NOMO-1 (cell line): ENCODE measurements around the gene GRAMD1B.

Experiments
- DNase-seq, 2 experiments: peaks; one replicate each; lab custom pipeline; 2025; ENCODE audit not compliant: unreplicated experiment in 2 of 2; lab: John Stamatoyannopoulos, UW

The GRAMD1B gene

DNA sequence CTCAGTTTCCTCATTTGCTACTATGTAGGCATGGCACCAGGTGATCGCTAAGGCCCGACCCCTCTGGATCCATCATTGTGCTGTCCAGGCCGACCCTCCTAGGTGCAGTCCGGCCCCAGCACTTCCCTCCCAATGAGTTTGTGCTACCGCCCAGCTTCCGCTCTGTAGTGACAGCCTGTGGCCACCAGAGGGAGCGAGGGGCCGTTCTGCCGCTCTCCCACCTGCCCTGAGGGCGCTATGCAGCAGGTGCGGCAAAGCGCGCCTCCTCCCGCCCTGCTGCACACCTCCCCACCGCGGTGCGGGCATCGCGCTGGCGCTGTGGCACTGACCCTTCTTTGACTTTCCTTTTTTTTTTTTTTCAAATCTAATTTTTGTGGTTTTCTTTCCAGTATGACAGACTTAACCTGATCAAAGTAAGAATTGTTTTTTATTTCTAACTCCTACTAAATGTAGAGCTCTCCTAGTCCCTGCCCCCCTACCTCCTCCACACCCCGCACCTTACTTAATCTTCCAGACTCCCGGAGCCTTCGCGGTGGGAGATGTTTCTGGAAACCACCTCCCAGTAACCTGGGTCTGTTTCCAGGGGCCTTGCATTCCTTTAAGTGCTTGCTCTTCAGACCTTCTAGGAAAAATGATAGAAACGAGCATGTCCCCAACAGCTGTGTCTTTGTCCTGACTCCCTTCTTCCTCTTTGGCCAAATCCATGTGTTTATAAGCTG lies 150.6 kb downstream of the GRAMD1B start:
- no peak for DNase-seq

DNA sequence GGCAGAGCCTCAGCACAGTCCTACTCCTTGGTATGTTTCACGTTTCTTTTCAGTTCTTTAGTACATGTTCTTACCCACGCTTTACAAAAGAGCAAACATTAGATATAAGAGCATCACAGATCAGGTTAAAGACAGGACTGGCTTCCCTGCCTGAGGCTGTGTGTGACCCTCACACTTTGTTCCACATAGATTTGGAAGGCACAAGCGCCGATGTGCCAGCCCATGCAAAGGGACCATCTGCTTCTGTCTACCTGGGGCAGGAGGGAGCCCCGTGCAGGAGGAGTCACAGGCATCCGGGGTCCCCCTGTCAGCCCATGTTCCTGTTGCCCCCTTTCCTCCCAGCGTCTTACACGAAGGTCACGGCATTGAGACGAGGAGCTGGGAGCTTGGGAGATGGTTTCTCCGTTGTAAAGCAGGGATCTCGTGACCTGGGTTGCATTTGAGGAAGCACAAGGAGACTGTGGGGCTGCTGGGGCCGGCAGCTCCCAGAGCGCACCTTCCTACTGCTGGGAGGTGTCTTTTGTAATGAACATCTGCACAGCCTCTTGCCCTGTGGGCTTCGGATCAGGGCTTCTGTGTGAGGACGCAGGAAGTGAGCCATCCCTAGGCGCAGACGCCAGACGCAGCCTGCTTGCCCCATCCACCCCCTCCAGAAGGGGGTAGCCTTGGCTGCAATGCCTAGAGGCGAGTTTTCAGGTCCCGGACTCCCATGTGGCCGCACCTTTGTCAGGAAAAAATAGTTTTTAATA lies 151.8 kb downstream of the GRAMD1B start:
- DNase-seq: no peak

DNA sequence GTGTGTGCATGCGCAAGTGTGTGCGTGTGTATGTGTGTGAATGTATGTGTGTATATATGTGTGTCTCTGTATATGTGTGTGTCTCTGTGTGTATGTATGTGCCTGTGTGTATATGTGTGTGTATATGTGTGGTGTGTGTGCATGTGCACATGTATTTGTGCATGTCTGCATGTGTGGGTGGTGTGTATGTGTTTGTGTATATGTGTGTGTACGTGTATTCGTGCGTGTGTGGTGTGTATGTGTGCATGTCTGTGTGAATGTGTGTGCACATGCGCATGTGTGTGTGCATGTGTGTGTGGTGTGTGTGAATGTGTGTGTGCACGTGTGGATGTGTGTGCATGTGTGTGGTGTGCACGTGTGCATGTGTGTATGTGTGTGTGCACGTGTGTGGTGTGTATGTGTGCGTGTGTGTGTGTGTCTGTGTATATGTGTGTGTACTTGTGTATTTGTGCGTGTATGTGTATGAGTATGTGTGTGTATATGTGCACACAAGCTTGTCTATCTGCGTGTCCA lies 153.0 kb downstream of the GRAMD1B start:
- no peak for DNase-seq

DNA sequence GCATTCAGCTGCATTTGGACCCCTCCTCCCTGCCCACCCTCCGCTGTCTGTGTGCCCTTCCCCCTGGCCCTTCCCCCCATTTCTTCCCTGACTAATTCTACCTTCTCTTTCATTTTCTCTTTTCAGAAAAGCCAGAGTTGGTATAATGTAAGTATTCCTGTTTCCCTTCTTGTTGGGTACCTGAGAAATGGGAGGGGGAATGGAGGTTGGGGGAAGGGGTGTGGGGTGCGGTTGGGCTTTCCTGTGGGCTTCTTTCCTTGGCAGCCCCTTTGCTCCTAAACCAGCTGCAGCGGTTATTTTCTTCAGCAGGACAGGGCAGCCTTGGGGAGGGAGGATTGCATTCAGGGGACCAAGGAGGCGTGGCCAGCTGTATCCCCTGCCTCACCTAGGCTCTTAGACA lies 154.1 kb downstream of the GRAMD1B start:
- no peak for DNase-seq

DNA sequence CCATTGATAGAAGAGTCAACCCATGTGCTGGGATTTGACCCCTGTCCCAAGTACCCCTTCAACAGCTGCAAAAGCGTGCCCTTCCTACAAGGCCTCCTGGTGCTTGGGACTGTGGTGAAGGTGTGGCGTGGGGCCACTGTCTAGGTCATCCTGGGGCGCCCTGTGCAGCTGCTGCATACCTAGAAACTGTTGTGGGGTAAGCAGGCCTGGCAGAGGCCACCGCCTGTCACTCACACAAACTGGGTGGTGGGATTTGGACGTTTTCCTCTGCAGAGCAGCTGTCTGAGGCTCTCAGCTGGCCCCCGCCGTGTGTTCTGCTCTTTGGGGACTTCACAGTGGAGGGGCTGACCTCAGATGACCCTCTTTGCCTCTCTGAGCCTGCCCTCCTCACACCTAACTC lies 154.7 kb downstream of the GRAMD1B start:
- no peak for DNase-seq

DNA sequence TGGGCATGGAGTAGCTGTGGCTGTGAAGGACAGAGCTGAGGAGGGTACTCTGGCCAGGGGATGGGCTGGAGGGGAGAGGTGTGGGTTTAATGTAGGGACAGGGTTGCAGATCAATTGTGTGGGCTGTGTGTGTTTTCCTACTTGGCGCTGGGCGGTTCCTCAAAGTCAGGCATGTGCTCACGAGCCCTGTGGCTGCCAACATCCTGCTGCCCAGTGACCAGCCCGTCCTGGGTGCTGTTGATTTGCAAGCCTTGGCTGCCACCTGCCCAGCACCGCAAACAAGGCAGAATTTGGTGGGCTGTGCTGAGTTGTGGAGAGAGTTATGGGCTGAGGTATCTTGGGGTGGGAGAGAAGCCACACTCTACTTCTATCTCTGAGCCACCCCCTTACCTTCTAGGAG lies 155.1 kb downstream of the GRAMD1B start:
- DNase-seq: no peak

DNA sequence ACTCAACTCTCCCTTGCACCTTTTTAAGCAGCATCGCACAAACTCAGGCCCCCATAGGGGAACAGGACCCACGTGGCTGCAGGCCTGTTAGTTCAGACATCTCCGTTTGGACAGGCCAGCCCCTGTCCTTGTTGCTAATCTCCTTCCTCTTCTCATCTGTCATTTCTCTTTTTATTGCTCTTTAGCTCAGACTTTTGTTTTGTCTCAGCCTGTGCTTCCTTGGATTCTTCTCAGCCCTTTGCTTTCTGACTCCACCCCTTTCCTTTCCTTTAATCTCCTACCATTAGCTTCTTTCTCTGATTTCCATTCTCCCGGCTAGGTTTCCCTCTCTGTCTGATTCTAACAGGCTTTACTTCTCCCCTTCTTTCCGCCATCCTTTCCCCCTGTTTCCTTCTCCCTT lies 155.6 kb downstream of the GRAMD1B start:
- no peak for DNase-seq

DNA sequence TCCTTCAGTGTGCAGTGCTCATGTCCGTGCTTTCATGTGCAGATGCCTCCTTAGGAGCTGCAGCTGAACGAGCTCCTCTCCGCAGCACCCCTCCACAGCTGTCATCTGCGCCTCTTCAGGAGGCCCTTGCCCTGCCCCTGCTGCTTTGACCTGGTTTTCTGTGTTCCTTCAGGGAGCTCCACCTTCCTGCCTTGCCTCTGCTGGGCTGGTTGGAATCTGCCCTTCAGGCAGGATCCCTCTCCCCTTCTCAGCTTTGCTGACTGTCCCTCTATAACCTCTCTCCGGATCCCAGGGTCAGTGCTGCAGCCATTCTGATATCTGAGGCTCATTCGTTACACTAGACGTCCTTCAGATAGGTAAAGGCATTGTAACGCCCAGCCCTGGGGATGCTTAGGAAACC lies 156.5 kb downstream of the GRAMD1B start:
- DNase-seq: no peak

DNA sequence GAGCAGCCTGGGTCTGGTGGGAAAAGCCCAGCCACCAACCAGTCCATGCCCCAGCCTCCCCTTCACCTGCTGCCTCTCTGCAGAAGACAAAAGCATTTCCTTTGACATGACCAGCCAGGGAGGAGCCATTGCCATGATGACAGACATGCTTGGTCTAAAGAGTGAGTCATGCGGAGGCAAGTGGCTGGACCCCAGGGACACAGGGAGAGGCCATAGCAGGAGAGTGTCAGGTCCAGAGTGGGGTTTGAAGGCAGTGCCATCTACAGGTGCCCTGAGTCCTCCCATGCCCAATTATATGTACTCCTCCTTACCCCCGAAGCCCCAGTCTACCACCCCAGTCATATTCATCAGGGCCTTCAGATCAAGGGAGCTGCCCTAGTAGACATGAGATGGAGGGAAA lies 157.0 kb downstream of the GRAMD1B start:
- no peak for DNase-seq

DNA sequence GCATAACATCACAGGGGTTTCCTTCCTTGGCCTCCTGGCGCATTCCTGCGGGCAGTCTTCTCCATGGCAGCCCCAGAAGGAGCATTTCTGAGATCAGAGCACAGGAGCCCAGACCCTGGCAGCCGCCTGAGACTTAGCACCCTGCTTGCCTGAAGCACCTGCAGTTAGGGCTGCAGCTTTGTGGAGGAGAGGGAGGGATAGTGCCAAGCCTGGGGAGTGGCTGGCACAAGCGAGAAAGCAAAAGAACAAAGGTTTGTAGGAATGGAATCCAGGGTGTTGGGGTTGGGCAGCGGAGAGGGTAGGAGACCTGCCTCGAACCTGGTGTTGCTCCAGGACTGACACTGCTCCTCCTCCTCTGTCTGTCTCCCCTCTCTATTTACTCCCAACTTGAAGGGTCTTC lies 157.5 kb downstream of the GRAMD1B start:
- no peak for DNase-seq

DNA sequence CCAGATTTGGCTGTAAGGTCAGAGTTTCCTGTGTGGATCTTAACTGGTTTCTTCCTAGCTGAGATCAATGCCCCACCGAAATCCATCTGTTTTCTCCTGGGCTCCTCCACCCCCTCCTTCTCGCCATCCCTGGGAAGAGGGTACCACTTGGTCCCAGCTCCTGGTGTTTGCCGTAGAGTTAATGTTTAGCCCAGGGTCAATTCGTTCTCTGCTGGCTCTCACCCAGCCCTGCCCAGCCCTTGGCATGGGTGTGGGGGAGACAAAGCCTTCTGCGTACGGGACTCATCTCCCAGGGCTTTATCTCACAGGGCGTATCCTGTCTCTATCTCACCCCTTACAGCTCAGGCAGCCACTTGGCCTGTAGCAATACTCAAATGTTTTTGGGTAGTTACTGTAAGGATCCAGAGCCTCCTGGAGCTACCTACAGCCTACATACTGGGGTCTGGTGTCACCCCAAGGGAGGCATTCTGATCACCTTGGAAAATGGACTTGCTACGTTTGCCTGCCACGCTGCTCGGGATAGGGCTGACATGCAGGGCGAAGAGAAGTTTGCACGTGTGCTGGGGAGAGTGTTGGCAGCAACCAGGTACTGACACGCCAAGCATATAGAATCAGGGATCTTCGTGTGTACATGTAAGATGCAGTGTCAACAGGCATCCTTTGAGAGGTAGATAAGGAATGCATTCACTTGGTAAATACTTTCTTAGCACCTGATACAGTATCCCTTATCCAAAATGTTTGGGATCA lies 158.2 kb downstream of the GRAMD1B start:
- no peak for DNase-seq

DNA sequence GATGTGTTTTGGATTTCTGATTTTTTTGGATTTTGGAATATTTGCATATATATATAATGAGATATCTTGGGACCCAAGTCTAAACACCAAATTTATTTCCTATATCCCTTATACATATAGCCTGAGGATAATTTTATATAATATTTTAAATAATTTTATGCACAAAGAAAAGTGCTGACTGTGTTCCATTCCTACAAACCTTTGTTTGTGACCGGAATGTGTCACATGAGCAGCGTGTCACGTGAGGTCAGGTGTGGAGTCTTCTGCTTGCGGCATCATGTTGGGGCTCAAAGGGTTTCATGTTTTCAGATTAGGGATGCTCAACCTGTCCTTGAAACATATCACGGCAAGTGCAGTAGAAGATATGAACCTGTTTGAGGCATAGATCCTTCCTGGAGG lies 158.8 kb downstream of the GRAMD1B start:
- DNase-seq: no peak

DNA sequence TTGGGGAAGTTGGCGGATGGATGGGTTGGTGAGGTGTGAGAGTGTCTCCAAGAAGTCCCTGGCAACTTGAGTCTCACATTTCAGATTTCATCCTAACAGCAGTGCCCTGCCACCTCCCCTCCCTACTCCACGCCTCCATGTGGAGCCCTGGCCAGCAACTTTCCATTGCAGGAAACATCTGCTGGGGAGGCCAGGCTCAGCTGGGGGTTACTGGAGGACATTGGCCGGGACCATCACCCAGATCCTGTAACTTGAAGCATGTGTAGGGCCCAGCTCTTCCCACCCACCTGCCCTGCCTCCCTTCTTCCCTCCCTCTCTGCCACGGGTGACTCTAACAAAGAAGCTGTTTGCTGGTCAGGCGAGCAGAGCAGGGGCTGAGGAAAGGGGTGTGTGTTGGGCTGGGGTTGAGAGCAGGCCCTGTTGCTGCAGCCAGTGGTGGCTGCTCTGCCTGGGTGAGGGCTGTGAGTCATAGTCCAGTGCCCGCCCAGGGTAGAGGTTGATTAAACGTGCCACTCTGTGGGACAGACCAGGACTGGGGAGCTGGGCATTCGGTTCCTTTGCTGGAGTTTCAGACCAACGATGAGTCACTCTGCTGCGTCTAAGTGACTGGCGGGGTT lies 160.3 kb downstream of the GRAMD1B start:
- DNase-seq: no peak

DNA sequence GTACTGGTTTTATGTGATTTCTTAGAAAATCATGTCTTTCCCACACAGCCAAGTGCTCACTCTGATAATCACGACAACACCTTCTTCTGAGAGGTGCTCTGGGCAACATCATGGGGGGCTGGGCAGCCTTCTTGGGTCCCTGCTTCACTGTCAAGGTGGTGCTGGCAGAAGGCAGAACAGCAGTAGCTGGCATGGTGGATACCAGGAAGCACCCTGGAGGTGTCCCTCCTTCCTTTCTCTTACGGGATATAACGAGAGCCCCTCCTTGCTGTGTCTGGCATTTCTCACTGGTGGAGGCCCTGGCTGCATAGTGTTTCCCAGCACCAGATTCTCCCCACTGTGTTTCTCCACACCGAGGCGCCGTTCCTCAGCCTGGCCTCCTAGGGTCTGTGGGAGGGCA lies 163.5 kb downstream of the GRAMD1B start:
- no peak for DNase-seq

DNA sequence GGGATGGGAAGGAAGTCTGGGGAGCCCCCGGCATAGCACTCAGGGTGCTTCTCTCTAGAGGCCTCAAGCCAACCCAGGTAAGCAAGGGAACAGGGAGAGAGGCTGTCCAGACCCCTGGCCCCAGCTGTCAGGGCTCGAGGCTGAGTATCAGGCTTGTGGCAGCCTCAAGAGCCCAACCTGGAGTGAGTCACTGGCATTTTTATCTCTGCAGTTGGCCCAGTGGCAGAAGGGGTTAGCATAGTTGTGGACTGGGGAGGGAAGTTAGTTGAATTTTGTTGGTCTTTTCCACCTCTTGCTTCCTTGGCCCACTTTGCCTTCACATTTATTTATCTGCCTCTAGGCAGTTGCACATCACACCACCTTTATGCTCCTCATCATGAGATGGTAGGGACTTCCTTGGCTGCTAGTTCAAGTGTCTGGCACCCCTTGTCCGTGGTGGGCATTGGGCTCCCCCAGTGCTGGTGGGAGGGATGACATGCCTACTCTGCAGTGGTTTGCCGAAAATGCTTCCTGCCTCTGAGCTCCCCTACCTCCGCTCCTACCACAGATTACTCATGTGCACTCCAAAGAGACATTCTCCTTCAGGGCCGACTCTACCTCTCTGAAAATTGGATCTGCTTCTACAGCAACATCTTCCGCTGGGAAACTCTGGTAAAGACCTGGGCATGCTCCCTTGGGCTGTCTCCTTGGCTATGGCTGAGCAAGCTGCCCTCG lies 164.3 kb downstream of the GRAMD1B start:
- DNase-seq: no peak

DNA sequence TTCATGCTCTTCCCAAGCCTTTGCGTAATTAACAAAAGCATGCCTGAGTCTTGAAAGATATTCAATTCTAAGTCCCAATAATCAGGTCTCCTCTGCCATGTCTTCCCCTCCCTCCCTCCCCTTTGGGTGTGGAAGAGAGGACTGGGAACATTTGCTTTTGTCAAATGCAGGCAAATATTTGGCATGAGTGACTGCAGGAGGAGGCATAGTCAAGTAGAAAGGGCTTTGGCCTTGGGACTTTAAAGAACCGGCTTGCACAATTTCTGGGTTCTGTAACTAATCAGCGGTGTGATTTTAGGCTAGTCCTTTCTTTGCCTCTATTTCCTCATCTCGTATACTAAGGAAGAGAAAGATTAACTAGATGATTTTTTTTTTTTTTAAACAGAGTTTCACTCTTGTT lies 164.9 kb downstream of the GRAMD1B start:
- DNase-seq: no peak

DNA sequence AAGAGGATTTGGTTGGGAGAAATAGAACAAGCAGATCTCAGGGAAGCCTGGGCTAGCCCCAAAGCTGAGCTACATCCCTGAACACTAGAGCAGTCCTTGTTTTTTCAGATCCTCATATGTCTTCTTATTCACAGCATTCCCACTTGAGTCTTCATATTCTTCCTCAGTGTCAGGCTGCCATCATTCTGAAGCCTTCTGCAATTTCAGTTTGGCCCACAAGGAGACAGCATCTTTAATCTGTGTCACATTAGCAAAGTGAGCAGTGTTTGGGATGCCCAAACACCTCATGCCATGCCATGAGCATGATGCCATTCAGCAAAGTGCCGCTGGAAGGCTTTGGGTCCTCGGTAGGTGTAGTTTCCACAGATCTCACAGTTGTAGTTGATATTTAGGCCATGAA lies 167.8 kb downstream of the GRAMD1B start:
- no peak for DNase-seq

DNA sequence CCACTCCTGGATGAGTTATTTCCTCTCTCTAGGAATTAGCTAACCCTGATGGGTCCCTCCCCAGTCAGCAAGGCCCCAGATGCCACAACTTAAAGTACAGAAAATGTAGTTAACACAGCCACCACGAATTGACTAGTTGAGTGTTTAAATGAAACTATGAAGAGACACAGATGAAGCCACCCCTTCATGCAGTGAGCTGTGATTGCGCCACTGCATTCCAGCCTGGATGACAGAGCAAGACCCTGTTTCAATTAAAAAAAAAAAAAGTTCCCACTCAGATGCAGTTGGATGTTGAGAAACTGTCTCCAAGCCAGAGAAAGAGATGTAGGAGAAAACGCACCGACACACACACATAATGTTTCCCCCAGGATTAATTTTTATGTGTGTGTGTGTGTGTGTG lies 171.1 kb downstream of the GRAMD1B start:
- no peak for DNase-seq

DNA sequence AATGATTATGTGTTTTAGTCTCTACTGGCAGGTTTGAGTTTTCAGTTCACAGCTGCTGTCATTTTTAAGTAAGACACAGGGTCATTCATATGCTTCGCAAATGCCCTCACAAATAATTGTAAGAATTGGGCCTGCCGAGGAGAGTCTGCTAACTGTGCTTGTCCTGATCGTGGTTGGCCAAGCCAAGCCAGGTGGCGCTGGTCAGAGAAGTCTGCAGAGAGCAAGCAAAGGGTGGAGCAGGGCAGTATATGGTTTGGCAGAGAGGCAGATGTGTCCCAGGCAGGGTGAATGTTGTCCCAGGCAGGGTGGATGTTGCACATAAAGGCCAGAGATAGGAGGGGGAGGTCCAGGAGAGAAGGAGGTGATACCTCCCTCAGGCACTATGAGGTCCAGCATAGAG lies 171.7 kb downstream of the GRAMD1B start:
- no peak for DNase-seq

DNA sequence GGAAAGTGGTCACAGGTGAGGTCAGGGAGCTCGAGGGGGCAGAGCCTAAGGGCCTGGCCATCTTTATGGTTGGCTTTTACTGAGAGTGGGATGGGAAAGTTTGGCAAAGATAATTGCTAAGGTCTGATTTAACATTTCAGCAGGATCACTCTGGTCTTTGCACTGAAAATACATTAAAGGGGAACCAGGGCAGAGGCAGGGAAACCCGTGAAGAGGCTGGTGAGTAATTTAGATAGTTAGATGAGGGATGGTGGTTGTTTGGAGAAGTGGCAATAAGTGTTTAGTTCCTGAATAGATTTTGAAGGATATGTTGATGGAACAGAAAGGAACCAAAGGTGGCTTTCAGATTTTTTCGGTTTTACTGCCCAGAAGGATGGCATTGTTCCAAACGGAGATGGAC lies 173.6 kb downstream of the GRAMD1B start:
- no peak for DNase-seq

DNA sequence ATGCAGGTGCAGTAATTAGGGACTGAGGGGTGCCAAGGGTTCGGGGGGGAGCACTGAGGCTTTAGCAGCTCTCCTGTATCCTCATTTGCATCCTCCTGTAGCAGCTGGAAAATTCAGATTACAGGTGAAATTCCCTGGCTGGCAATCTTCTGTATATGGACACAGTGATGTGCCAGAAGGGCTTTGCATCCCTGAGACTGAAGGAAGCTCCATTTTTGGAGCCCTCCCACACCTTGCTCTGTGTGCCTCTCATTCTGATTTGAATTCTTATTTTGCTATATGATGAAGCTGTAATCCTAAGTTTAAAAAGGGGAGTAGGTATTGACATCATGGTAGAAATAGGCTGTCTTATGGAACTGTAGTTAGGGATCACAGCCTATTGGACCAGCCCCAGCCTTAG lies 177.7 kb downstream of the GRAMD1B start:
- no peak for DNase-seq
